NCI-H1092 treated with DMSO at 0.1 percent for 48 hours (cell line): ENCODE data around the gene MTFR1L.

ENCODE experiments used
- DNase-seq: peaks from one replicate; lab custom pipeline; 2025; lab: John Stamatoyannopoulos, UW

The MTFR1L gene

GRCh38 chr1:25819491-25820246 lies at the start of gene MTFR1L:
MTFR1L (plus strand) TSS chr1:25819954; CDS start chr1:25823105, 3,151 bp downstream.
- peak; percentile 77 for DNase-seq

- DNase-seq, result no peak
Observed at GRCh38 chr1:25770541-25771220, 49.1 kb upstream of the MTFR1L start.

- no peak for DNase-seq
Observed at GRCh38 chr1:25771221-25772114, 48.3 kb upstream of the MTFR1L start.

- DNase-seq, result no peak
Observed at GRCh38 chr1:25772164-25772563, 47.6 kb upstream of the MTFR1L start.

DNA sequence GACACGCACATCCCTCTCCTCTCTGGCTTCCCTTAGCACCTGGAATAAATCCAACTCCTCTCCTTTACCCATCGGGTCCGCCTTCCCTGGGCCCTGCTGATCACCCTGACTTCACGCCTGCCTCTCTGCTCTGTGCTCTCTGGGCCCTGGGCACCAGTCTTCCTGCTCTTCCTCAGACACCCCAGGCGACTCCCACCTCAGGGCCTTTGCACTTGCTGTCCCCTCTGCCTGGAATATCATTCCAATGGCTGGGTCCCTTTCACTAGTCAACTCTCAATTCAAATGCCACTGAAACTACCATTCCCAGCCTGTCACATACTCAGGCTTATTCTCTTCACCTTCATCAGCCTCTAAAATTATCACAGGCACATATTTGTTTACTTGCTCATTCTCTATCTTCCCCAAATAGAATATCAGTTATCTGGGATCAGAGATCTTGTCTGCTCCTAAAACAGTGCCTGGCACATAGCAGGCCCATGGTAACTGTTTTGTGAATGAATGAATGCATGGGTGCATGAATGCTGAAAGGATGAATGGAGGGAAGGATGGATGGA lies 47.0 kb upstream of the MTFR1L start:
- DNase-seq, result no peak

- no peak for DNase-seq
Observed at GRCh38 chr1:25773441-25774125, 46.2 kb upstream of the MTFR1L start.

DNA sequence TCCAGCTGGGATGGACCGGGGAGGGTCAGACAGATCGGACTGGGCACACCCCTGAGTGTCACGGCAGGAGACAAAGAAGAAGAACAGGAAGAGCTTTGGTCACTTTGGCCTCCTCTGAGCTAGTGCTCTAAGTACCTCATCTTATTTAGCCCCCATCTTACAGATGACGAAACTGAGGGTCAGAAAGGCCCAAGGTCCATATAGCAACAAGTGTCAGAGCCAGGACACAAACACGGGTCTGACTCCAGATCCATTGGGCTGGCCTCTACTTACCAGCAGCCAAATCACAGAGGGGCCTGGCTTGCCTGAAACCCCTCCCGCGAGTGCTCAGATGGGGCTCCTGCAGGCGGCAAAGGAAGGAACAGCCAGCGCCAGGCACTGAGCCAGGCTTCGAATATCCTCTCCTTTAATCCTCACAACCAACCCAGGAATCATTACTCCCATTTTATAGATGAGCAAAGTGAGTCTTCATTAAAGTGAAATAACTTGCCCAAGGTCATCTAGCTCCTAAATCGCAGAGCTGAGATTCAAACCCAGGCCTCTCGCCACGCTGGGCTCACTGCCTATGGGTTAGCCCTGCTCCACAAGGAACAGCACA lies 45.4 kb upstream of the MTFR1L start:
- peak; percentile 13 for DNase-seq

DNA sequence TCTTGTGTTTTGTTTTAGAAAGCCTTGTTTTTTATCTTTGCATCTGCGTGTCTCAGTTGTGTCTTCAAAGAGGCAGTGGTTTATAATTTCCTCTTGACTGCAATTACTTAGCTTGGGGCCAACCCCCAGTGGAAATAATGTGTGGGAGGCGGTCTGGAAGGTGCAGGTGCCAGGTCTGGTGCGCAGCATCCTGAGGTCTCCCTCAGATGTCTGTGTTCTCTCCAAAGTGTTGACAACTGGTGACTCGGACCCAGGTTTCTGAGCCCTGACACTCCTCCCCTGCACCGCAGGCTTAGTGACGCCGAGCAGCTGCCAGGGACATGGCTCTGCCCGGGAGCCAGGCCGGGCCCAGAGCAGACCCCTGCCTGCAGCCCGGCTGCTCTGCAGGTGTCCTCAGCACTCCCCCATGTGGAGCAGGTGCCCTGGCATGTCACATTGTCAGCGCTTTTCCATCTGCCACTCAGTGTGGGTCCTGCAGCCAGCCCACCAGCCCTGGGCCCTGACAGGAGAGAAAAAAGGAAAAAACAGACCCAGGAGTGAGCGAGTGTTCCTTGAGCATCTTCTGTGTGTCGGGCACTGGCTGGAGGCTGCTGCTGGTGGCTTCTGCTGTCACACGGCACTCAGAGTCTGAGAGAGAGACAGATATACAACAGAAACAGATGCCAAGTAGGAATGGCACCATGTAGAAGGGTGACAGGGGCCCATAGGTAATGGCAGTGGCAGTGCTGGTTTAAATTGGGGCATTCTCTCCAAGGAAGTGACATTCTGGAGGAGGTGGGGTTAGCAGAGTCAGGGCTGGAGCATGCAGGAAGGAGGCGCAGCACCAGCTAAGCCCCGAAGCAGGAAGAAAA lies 44.6 kb upstream of the MTFR1L start:
- peak; percentile 39 for DNase-seq

DNA sequence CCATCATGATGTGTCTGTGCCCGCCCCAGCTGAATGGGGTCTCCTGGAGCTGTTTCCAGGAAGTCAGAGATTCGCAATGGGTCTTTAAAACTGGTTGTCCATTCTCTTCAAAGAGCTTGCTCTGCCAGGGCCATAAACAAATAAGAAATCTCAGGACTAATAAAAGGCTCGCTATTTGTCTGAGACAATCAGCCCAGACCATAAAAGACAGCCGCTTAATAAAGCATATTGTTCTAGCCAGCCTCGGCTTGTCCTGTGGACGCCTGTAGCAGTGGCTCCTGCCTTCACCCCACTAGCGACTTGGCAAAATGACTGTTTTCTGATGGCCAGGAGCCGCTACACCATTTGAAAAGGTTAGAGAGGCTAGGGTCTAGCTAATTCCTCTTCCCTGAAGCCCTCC lies 40.4 kb upstream of the MTFR1L start:
- no peak for DNase-seq

DNA sequence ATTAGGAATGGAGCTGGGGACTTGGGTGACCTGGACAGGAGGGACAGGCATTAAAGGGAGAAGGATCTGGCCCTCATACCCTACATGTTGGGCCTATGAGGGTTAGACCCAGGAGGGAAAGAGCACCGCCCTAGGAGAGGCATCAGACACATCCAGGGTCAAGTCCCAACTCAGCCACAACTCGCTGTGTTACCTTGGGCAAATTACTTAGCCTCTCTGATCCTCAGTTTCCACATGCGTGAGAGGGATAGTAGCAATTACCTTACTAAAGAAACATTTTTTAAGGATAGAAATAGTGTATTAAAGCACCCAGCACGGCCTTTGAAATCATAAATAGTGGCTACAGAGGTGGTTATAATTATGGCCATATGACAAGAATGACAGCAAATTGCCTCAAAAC lies 39.9 kb upstream of the MTFR1L start:
- no peak for DNase-seq

DNA sequence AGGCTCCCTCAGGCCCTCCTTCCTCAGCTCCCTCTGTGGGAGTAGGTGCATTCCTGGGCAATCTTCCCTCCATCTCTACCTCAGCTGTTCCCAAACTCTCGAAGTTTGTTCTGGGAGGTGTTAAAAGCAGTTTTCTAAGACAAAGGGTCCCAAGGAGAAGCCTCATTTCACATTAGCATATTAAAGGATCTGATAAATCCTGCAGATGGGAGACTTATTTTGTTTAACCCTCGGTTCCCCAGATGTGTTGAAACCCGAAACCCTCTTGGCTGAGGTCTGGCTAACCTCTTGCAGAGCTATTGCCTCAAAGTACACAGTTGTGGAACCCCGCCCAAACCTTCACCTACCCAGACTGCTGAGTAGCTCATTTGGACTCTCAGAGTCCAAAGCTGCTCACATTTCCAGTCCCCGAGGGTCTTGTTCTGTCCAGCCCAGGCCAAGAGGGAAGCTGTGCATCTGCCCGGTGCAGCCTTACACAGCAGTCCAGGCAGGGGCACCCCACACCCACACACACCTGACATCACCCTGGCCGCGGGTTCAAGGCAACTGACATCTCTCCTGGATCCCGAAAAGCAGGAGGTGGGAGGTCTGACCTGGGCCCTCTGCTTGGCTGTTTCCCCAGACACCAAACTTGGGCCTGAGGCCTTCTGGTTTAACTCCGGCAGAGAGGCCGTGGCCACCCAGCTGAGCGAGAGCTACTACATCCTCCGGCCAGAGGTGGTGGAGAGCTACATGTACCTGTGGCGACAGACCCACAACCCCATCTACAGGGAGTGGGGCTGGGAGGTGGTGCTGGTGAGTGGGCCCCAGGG lies 39.2 kb upstream of the MTFR1L start:
- no peak for DNase-seq

GRCh38 chr1:25781130-25781433 lies 38.7 kb upstream of the MTFR1L start:
- no peak for DNase-seq

DNA sequence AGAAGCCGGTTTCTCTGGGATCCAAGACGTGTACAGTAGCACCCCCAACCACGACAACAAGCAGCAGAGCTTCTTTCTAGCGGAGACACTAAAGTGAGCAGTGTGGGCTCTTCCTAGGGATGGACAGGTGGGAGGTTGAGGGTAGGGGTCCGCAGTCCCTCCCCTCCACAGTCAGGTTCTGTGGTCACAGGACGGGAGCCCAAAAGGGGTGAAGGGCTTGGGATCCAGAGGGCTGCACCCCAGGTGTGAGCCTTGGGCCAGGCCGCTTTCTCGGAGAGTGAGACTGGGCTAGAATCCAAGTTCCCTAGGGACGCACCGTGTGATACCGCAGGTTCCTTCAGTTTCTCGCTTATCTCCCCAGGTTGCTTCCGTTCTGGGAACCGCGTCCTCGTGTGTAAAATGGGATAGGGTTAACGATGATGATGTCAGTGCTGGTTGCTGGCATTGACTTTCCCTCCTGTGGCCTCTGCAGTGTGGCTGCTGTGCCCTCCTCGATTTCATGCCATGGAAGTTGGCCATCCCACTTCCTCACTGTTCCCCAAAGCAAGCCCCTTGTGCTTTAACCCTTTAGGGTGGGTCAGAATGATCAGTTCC lies 37.0 kb upstream of the MTFR1L start:
- no peak for DNase-seq

DNA sequence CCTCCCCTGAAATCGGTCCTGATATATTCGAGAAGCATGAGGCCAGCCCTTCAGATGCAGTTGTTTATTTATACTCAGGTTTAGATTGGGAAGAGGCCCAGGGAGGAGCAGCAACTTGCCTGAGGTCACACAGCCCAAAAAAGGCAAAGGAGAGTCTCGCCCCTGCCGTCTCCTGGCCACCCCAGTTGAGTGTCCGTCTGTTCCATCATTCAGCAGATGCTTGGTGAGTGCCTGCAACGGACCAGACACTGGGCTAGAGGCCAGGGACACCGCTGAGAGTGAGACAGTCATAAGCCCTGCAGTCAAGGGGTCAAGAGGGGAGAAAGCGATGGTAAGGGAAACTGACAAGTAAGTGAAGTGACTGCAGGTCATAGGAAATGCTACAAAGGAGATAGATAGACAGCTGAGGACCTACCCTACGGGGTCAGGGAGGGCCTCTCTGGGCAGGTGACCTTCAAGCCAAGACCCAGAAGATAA lies 35.1 kb upstream of the MTFR1L start:
- DNase-seq, result no peak

DNA sequence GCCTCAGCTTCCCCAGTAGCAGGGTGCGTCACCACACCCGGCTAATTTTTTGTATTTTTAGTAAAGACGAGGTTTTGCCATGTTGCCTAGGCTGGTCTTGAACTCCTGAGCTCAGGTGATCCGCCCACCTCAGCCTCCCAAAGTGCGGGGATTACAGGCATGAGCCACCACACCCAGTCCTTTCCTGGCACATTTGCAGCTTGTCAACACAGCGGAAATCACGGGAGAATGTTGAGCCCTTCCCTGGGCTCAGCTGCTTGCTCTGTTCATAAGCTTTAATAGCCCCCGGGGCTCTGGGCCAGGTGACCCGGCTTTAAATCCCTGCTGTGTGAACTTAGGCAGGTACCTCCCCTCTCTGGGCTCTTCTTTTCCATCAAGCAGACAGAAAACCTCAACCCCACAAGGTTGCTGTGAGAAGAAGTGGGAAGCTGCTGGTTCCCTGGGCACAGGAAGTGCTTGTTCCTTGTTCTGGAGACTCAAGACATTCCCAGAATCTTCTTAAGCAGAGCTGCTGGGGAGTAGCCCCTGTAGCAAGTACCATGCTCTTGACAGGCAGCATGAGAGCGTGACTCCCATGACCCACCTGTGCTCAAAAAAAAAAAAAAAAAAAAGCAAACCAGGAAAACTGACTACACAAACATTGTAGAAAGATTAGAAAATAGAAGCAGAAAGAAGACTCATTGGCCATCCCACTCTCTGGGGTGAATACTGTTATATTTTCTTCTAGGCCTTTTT lies 34.3 kb upstream of the MTFR1L start:
- no peak for DNase-seq

DNA sequence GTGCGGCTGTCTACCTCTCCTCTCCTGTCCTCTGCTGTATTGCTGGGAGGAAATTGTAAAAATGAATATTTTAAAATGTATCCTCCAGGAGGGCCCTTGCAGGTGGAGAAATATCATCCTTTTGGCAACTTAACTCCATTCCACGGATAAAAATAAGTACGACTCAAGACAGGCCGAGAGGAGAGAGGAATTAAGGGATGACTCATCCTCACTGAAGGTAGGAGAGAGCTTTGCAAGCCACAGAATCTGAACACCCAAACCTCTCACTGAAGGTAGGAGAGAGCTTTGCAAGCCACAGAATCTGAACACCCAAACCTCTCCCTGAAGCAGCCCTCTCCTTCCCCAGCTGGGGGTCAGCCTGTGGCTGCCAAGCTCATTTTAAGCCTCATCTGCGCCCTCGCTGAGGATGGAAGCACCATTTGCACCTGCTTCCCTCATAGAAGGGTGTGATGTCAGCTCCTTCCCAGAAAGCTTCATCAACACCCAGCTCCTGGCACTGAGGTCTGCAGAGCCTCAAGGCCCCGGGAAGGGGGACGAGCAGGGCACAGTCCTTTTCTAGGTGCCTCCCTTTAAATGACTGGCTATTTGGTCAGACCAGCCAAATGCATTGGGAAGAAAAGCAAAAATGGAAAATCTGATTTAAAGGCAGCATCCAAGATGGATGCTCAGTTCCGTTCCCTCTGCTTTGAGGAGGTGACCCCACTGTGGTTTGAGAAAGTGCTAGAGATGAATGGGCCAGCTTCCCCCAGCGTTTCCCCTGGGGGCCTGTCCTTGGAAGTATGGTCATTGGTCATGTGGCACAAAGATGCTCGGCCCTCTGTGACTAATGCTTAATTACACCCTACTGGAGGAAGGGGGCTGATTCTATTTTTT lies 32.6 kb upstream of the MTFR1L start:
- DNase-seq, result no peak

DNA sequence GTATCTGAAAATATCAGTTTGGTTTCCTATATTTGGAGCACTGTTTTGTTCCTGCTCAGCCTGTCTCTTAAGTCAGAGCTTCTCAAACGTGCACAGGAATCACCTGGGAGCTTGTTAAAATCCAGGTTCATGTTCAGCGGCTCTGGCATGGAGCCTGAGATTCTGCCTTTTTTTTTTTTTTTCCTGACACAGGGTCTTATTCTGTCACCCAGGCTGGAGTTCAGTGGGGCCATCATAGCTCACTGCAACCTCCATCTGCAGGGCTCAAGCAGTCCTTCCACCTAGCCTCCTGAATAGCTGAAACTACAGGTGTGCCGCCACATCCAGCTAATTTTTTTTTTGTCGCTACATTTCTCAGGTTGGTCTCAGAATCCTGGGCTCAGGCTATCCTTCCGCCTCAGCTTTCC lies 32.0 kb upstream of the MTFR1L start:
- no peak for DNase-seq
